Activated CD4-positive, alpha-beta T cell treated with anti-CD3 and anti-CD28 coated beads, Interleukin-2, Interleukin-4, amounts not matched to agents 100 ng/mL and 50 ng/mL, durations not matched to agents 16 hours and 8 hours (primary cell): ENCODE data around the gene CFAP43.
A peak's percentile ranks its signal among the peaks of the same experiment; 100 is the strongest.

Experiments
- DNase-seq: peaks from one replicate; pipeline ENCODE4 v3.0.0-alpha.2; 2020; ENCODE audit warnings: low spot score

The CFAP43 gene

GRCh38 chr10:104139221-104139620, 92.9 kb downstream of the CFAP43 start:
- no peak for DNase-seq

- DNase-seq, result no peak
These were observed 94.0 kb downstream of the CFAP43 start for GRCh38 chr10:104138131-104138530.

- no peak for DNase-seq
These were observed 102.1 kb downstream of the CFAP43 start for GRCh38 chr10:104130041-104130440.

GRCh38 chr10:104128214-104128613, 104.0 kb downstream of the CFAP43 start:
- no peak for DNase-seq

GRCh38 chr10:104127411-104127810, 104.8 kb downstream of the CFAP43 start:
- peak; percentile 16 for DNase-seq

GRCh38 chr10:104123397-104123796, 108.8 kb downstream of the CFAP43 start:
- DNase-seq, result no peak

GRCh38 chr10:104122225-104123107, 109.7 kb downstream of the CFAP43 start:
- DNase-seq, result peak; percentile 17

GRCh38 chr10:104121485-104122224, 110.5 kb downstream of the CFAP43 start, which contains the start of gene SFR1:
SFR1 (plus strand) TSS chr10:104122171; CDS start chr10:104122184, 13 bp downstream.
- DNase-seq, result peak; percentile 99

GRCh38 chr10:104120903-104121484, 111.2 kb downstream of the CFAP43 start:
- DNase-seq, result peak; percentile 86

GRCh38 chr10:104120512-104120902, 111.7 kb downstream of the CFAP43 start:
- no peak for DNase-seq

- DNase-seq, result no peak
These were observed 112.2 kb downstream of the CFAP43 start for GRCh38 chr10:104119996-104120395.

GRCh38 chr10:104117839-104118323, 114.3 kb downstream of the CFAP43 start:
- no peak for DNase-seq

GRCh38 chr10:104113376-104113956, 118.7 kb downstream of the CFAP43 start:
- no peak for DNase-seq

- DNase-seq, result peak; percentile 23
These were observed 122.1 kb downstream of the CFAP43 start for GRCh38 chr10:104109908-104110662.

GRCh38 chr10:104104926-104105325, 127.2 kb downstream of the CFAP43 start:
- no peak for DNase-seq

- DNase-seq, result no peak
These were observed 127.7 kb downstream of the CFAP43 start for GRCh38 chr10:104104418-104104817.

- DNase-seq, result no peak
These were observed 128.2 kb downstream of the CFAP43 start for GRCh38 chr10:104103956-104104355.

GRCh38 chr10:104101902-104102301, 130.3 kb downstream of the CFAP43 start:
- no peak for DNase-seq

- no peak for DNase-seq
These were observed 131.4 kb downstream of the CFAP43 start for GRCh38 chr10:104100795-104101194.

GRCh38 chr10:104099941-104100340, 132.2 kb downstream of the CFAP43 start:
- no peak for DNase-seq

- no peak for DNase-seq
These were observed 132.9 kb downstream of the CFAP43 start for GRCh38 chr10:104099269-104099668.
